Neural cell (in vitro differentiated cells): Measurements from ENCODE around the gene MT1HL1. TPM values are rescaled to one million over a fixed set of nuclear protein-coding genes. Genes with fewer than 3 reads are reported as not detected.

ENCODE experiments used
- H2AFZ ChIP-seq: fragments of 200-600, 300-800 bp; sonication (generic), shearing (Covaris generic); 2 replicates; pipeline ENCODE4 v1.6.0; 2014; ENCODE audit warnings: low read depth, mild to moderate bottlenecking, antibody characterized with exemption, low read length, moderate library complexity
- H3F3A ChIP-seq: fragments of 200-600 bp; shearing (Covaris generic); 2 replicates; pipeline ENCODE4 v1.6.1; 2016; ENCODE audit warnings: mild to moderate bottlenecking, moderate library complexity, mixed read lengths, antibody characterized with exemption, low read length; ENCODE audit not compliant: insufficient read depth, poor library complexity, severe bottlenecking
- H3K27ac ChIP-seq: fragments of 200-600, 300-800 bp; sonication (generic), shearing (Covaris generic); 2 replicates; pipeline ENCODE4 v1.5.1; 2014; ENCODE audit warnings: mild to moderate bottlenecking, low read length, moderate library complexity
- H3K27me3 ChIP-seq: fragments of 300-800, 200-600 bp; sonication (generic), shearing (Covaris generic); 2 replicates; pipeline ENCODE4 v1.6.0; 2014; ENCODE audit warnings: mild to moderate bottlenecking, low read depth, low read length, moderate library complexity; ENCODE audit not compliant: insufficient read depth
- H3K36me3 ChIP-seq: fragments of 300-800, 200-600 bp; sonication (generic), shearing (Covaris generic); 2 replicates; pipeline ENCODE4 v1.5.1; 2014; ENCODE audit warnings: mild to moderate bottlenecking, antibody characterized with exemption, low read length, moderate library complexity; ENCODE audit not compliant: insufficient read depth
- H3K4me2 ChIP-seq: fragments of 300-800, 200-600 bp; sonication (generic), shearing (Covaris generic); 2 replicates; pipeline ENCODE4 v1.6.0; 2014; ENCODE audit warnings: mild to moderate bottlenecking, low read length
- H3K4me3 ChIP-seq: fragments of 300-800, 200-600 bp; sonication (generic), shearing (Covaris generic); 2 replicates; pipeline ENCODE4 v1.5.1; 2014; ENCODE audit warnings: mild to moderate bottlenecking, low read length, moderate library complexity
- H3K79me2 ChIP-seq: fragments of 200-600 bp; shearing (Covaris generic); replicated peaks from 2 replicates; pipeline ENCODE4 v1.6.0; 2014; ENCODE audit warnings: mild to moderate bottlenecking, low read length, moderate library complexity; ENCODE audit not compliant: insufficient read depth
- H3K9ac ChIP-seq: fragments of 300-800, 200-600 bp; sonication (generic), shearing (Covaris generic); 2 replicates; pipeline ENCODE4 v1.6.1; 2016; ENCODE audit warnings: mild to moderate bottlenecking, low read length, mixed read lengths
- H3K9me2 ChIP-seq: fragments of 200-600 bp; shearing (Covaris generic); 2 replicates; pipeline ENCODE4 v1.6.1; 2016; ENCODE audit warnings: mild to moderate bottlenecking, low read length, mixed read lengths; ENCODE audit not compliant: insufficient read depth
- H3K9me3 ChIP-seq: fragments of 200-600, 300-800 bp; sonication (generic), shearing (Covaris generic); 2 replicates; pipeline ENCODE4 v1.6.1; 2016; ENCODE audit warnings: mild to moderate bottlenecking, mixed run types, low read length, moderate library complexity, mixed read lengths
- H4K20me1 ChIP-seq: fragments of 200-600 bp; shearing (Covaris generic); 2 replicates; pipeline ENCODE4 v1.6.1; 2016; ENCODE audit warnings: mild to moderate bottlenecking, mixed run types; ENCODE audit not compliant: insufficient read depth
- CTCF ChIP-seq: fragments of 450-650 bp; IDR thresholded peaks from 2 replicates; pipeline ENCODE4 v1.5.1; 2014; ENCODE audit warnings: antibody characterized with exemption, mild to moderate bottlenecking, moderate library complexity; ENCODE audit not compliant: poor library complexity, severe bottlenecking
- EP300 ChIP-seq: fragments of 450-650 bp; conservative IDR thresholded peaks from 2 replicates; pipeline ENCODE4 v1.6.1; 2014; ENCODE audit warnings: antibody characterized with exemption, mild to moderate bottlenecking, moderate library complexity; ENCODE audit not compliant: poor library complexity, severe bottlenecking
- EZH2 ChIP-seq: fragments of 200-600, 300-800 bp; shearing (Covaris generic), sonication (generic); IDR thresholded peaks from 2 replicates; pipeline ENCODE4 v1.6.1; 2014; ENCODE audit warnings: antibody characterized with exemption, low read length, borderline replicate concordance, mild to moderate bottlenecking; ENCODE audit not compliant: insufficient read depth, poor library complexity, severe bottlenecking
- MXI1 ChIP-seq: fragments of 450-650 bp; conservative IDR thresholded peaks from 2 replicates; pipeline ENCODE4 v1.6.1; 2014; ENCODE audit warnings: antibody characterized with exemption, mild to moderate bottlenecking; ENCODE audit not compliant: poor library complexity, severe bottlenecking
- POLR2AphosphoS5 ChIP-seq: IDR thresholded peaks from 2 replicates; pipeline ENCODE4 v1.6.1; 2012
- RAD21 ChIP-seq: fragments of 450-650 bp; conservative IDR thresholded peaks from 2 replicates; pipeline ENCODE4 v1.6.1; 2014; ENCODE audit warnings: antibody characterized with exemption, mild to moderate bottlenecking, moderate library complexity
- REST ChIP-seq: IDR thresholded peaks from 2 replicates; pipeline ENCODE4 v1.6.1; 2012; ENCODE audit warnings: borderline replicate concordance
- SMC3 ChIP-seq: fragments of 450-650 bp; conservative IDR thresholded peaks from 2 replicates; pipeline ENCODE4 v1.6.1; 2014; ENCODE audit warnings: antibody characterized with exemption, mild to moderate bottlenecking, moderate library complexity; ENCODE audit not compliant: poor library complexity
- TAF1 ChIP-seq: IDR thresholded peaks from 2 replicates; pipeline ENCODE4 v1.6.1; 2012; ENCODE audit warnings: low read depth
- polyA plus RNA-seq: library from polyadenylated mRNA; depleted of rRNA; stranded (reverse); fragments of >200 nt; gene quantifications from 2 replicates; pipeline ENCODE4 v1.2.3, GENCODE V29; 2014

MT1HL1 gene
- polyA plus RNA-seq, 1 donor from 2014 or later = not detected

- Histone ChIP-seq H4K20me1 (no peaks in the 10 kb centered on the region), H2AFZ (no peak overlapping the region), H3K9ac (no peak overlapping the region), H3K27me3 (no peaks in the 10 kb centered on the region), H3K4me2 (no peak overlapping the region), H3F3A (no peaks in the 10 kb centered on the region), H3K79me2 (no peaks in the 10 kb centered on the region), H3K9me3 (no peaks in the 10 kb centered on the region), H3K4me3 (no peak overlapping the region), H3K27ac (no peak overlapping the region), H3K36me3 (no peaks in the 10 kb centered on the region), H3K9me2 (no peaks in the 10 kb centered on the region)
- TF ChIP-seq MXI1 (no peak), CTCF (no peak), REST (no peak), EZH2 (no peak), RAD21 (no peak), SMC3 (no peak), POLR2AphosphoS5 (no peak), TAF1 (no peak), EP300 (no peak)
Observed at GRCh38 chr1:237029850-237030535, 25.8 kb upstream of the MT1HL1 start.

- Histone ChIP-seq H3F3A (no peaks in the 10 kb centered on the region), H3K9me3 (no peaks in the 10 kb centered on the region), H3K4me2 (no peak overlapping the region), H4K20me1 (no peaks in the 10 kb centered on the region), H3K9ac (no peak overlapping the region), H3K79me2 (no peaks in the 10 kb centered on the region), H3K4me3 (no peak overlapping the region), H3K27me3 (no peaks in the 10 kb centered on the region), H2AFZ (no peak overlapping the region), H3K9me2 (no peaks in the 10 kb centered on the region), H3K36me3 (no peaks in the 10 kb centered on the region), H3K27ac (no peak overlapping the region)
- TF ChIP-seq TAF1 = no peak
- no peak for TF ChIP-seq EP300
- no peak for TF ChIP-seq REST
- no peak for TF ChIP-seq RAD21
- TF ChIP-seq POLR2AphosphoS5 = no peak
- no peak for TF ChIP-seq MXI1
- no peak for TF ChIP-seq SMC3
- TF ChIP-seq EZH2 = no peak
- TF ChIP-seq CTCF = no peak
Observed at GRCh38 chr1:237029240-237029639, 25.0 kb upstream of the MT1HL1 start.
